HCT116 (cell line): ENCODE measurements around the gene TMEM81. TPM values are rescaled to one million over a fixed set of nuclear protein-coding genes. Genes with fewer than 3 reads are reported as not detected.

ENCODE experiments used
- ATAC-seq: fragments of 200-7000 bp; cut with Tn5 transposase; 2 replicates; pipeline ENCODE4 v1.9.1; 2020; ENCODE audit warnings: mild to moderate bottlenecking, moderate library complexity
- BruUV-seq: library from RNA; stranded (reverse); fragments of 400-500 nt; replicated peaks from 2 replicates; lab custom pipeline; 2021; lab: Mats Ljungman, UMichigan
- CTCF ChIA-PET: fragments of 300-600 bp; sonication (Branson Sonifier 250); formaldehyde crosslinking; loops from one replicate; lab custom pipeline; 2021; ENCODE audit warnings: antibody characterized with exemption; lab: Charles Lee
- POLR2A ChIA-PET: fragments of 300-600, 350-600 bp; sonication (Branson Sonifier 250); formaldehyde crosslinking; loops from one replicate; lab custom pipeline; 2021; ENCODE audit warnings: antibody characterized with exemption; lab: Charles Lee
- RAD21 ChIA-PET, 2 experiments: fragments of 300-600 bp; sonication (Branson Sonifier 250); formaldehyde crosslinking; loops; one replicate each; lab custom pipeline; 2023; ENCODE audit warnings: low total read pairs in 2 of 2; ENCODE audit not compliant: uncharacterized antibody in 2 of 2, unreplicated experiment in 2 of 2, low non-redundant PET in 1 of 2; lab: Charles Lee
- DNase-seq: peaks from one replicate; pipeline ENCODE4 v3.0.0-alpha.2; 2010; ENCODE audit warnings: low read depth, low spot score
- H2AFZ ChIP-seq: fragments of 200-600 bp; shearing (Covaris generic), sonication (generic); 2 replicates; pipeline ENCODE4 v1.6.1; 2017; ENCODE audit warnings: low read depth, mixed run types, mixed read lengths, antibody characterized with exemption, low read length; ENCODE audit not compliant: poor library complexity, severe bottlenecking
- H3K27ac ChIP-seq: 2 replicates; pipeline ENCODE4 v1.5.1; 2012; ENCODE audit warnings: low read depth, low read length
- H3K27me3 ChIP-seq: fragments of 200-600 bp; sonication (generic); 2 replicates; pipeline ENCODE4 v1.6.1; 2016; ENCODE audit warnings: mixed run types, low read length, mixed read lengths; ENCODE audit not compliant: insufficient read depth
- H3K36me3 ChIP-seq, 2 experiments: fragments of 200-500 bp in 1 of 2; fragments of 200-600 bp in 1 of 2; sonication (Bioruptor generic) in 1 of 2; sonication (generic) in 1 of 2; 2 replicates each; pipeline versions ENCODE4 v1.5.1 to v1.6.1; 2014 to 2016; ENCODE audit warnings: low read length in 2 of 2, inconsistent platforms in 1 of 2, mixed read lengths in 1 of 2, mixed run types in 1 of 2; ENCODE audit not compliant: insufficient read depth in 2 of 2, control insufficient read depth in 1 of 2
- H3K4me1 ChIP-seq, 2 experiments: fragments of 200-600 bp in 1 of 2; sonication (generic) in 1 of 2; 2 replicates each; pipeline versions ENCODE4 v1.5.1 to v1.6.1; 2012 to 2017; ENCODE audit warnings: low read length in 2 of 2, inconsistent platforms in 1 of 2, mild to moderate bottlenecking in 1 of 2, mixed read lengths in 1 of 2, mixed run types in 1 of 2, moderate library complexity in 1 of 2; ENCODE audit not compliant: insufficient read depth in 2 of 2, control insufficient read depth in 1 of 2
- H3K4me2 ChIP-seq: fragments of 200-600 bp; sonication (generic); 2 replicates; pipeline ENCODE4 v1.6.1; 2017; ENCODE audit warnings: mixed run types, low read length, mixed read lengths
- H3K4me3 ChIP-seq, 2 experiments: fragments of 200-600 bp in 1 of 2; sonication (generic) in 1 of 2; replicated peaks in 1 of 2; 2 replicates each; pipeline ENCODE4 v1.5.1; 2011 to 2016; ENCODE audit warnings: low read length in 2 of 2, control low read depth in 1 of 2, low read depth in 1 of 2, mild to moderate bottlenecking in 1 of 2, mixed read lengths in 1 of 2, mixed run types in 1 of 2
- H3K79me2 ChIP-seq: fragments of 200-600 bp; sonication (generic); 2 replicates; pipeline ENCODE4 v1.6.1; 2017; ENCODE audit warnings: mild to moderate bottlenecking, mixed run types, low read length, moderate library complexity, mixed read lengths; ENCODE audit not compliant: insufficient read depth
- H3K9ac ChIP-seq: fragments of 200-600 bp; sonication (generic); 2 replicates; pipeline ENCODE4 v1.6.1; 2016; ENCODE audit warnings: low read length, mixed read lengths
- H3K9me2 ChIP-seq: fragments of 200-600 bp; sonication (generic), shearing (Covaris generic); 2 replicates; pipeline ENCODE4 v1.6.1; 2017; ENCODE audit warnings: mixed run types, mild to moderate bottlenecking, moderate library complexity; ENCODE audit not compliant: insufficient read depth
- H3K9me3 ChIP-seq, 2 experiments: fragments of 200-500 bp in 1 of 2; fragments of 200-600 bp in 1 of 2; sonication (Bioruptor generic) in 1 of 2; sonication (generic) in 1 of 2; 2 replicates each; pipeline ENCODE4 v1.6.1; 2014 to 2017; ENCODE audit warnings: low read length in 2 of 2, mixed read lengths in 2 of 2, inconsistent platforms in 1 of 2, low read depth in 1 of 2, mild to moderate bottlenecking in 1 of 2, mixed run types in 1 of 2, moderate library complexity in 1 of 2; ENCODE audit not compliant: control insufficient read depth in 1 of 2, insufficient read depth in 1 of 2
- H4K20me1 ChIP-seq: fragments of 200-600 bp; sonication (generic), shearing (Covaris generic); 2 replicates; pipeline ENCODE4 v1.6.1; 2017; ENCODE audit warnings: mixed run types, mild to moderate bottlenecking, moderate library complexity; ENCODE audit not compliant: insufficient read depth
- ATF3 ChIP-seq: IDR thresholded peaks from 2 replicates; pipeline ENCODE4 v1.6.1; 2012
- CEBPB ChIP-seq: IDR thresholded peaks from 2 replicates; pipeline ENCODE4 v1.6.1; 2012; ENCODE audit warnings: low read depth
- EZH2phosphoT487 ChIP-seq: fragments of 200-600 bp; IDR thresholded peaks from 2 replicates; pipeline ENCODE4 v1.6.1; 2018; ENCODE audit warnings: antibody characterized with exemption, borderline replicate concordance
- JUND ChIP-seq: IDR thresholded peaks from 2 replicates; pipeline ENCODE4 v1.6.1; 2012
- POLR2A ChIP-seq: IDR thresholded peaks from 2 replicates; pipeline ENCODE4 v1.7.0; 2011; ENCODE audit warnings: borderline replicate concordance; ENCODE audit not compliant: insufficient read depth, insufficient read length; ENCODE audit errors: extremely low read depth
- RAD21 ChIP-seq: IDR thresholded peaks from 2 replicates; pipeline ENCODE4 v1.6.1; 2012; ENCODE audit warnings: low read depth, mild to moderate bottlenecking
- SP1 ChIP-seq: IDR thresholded peaks from 2 replicates; pipeline ENCODE4 v1.6.1; 2012; ENCODE audit warnings: low read depth
- ZFX ChIP-seq: fragments of 450-650 bp; IDR thresholded peaks from 2 replicates; pipeline ENCODE4 v1.6.1; 2017
- intact Hi-C: fragments of 100-400 bp; cut with micrococcal nuclease; formaldehyde crosslinking; loops from 2 replicates; pipeline ENCODE4 v1.10.0; 2022
- total RNA-seq: library from RNA; stranded (reverse); gene quantifications from one replicate; pipeline ENCODE4 v1.2.1, GENCODE V29; 2021; ENCODE audit not compliant: unreplicated experiment
- TF ChIP-seq, protein P1 (sequence below): IDR thresholded peaks from 2 replicates; pipeline ENCODE4 v1.6.1; 2011; ENCODE audit warnings: mild to moderate bottlenecking, low read length, moderate library complexity; ENCODE audit not compliant: insufficient replicate concordance; ENCODE audit errors: extremely low read depth
- TF ChIP-seq, protein P2 (sequence below): IDR thresholded peaks from 2 replicates; pipeline ENCODE4 v1.6.1; 2012
- TF ChIP-seq, protein P3 (sequence below), 3 experiments: fragments of 200-600 bp in 1 of 3; sonication (generic) in 1 of 3; IDR thresholded peaks in 2 of 3; conservative IDR thresholded peaks in 1 of 3; 2 replicates each; pipeline ENCODE4 v1.5.1; 2012 to 2017; ENCODE audit warnings: low read depth in 2 of 3, low read length in 2 of 3, antibody characterized with exemption in 1 of 3, borderline replicate concordance in 1 of 3, control low read depth in 1 of 3, mild to moderate bottlenecking in 1 of 3, mixed read lengths in 1 of 3, mixed run types in 1 of 3, moderate library complexity in 1 of 3; ENCODE audit not compliant: insufficient read depth in 1 of 3
- TF ChIP-seq, protein P4 (sequence below): IDR thresholded peaks from 2 replicates; pipeline ENCODE4 v1.6.1; 2012; ENCODE audit warnings: low read depth

Gene TMEM81
- total RNA-seq, 1 experiment from 2014 or later = 4.9 TPM

- no peak overlapping the region for H2AFZ ChIP-seq
- ChIA-PET POLR2A (no interaction called here), RAD21 (no interaction called here)
- H3K27me3 ChIP-seq = no peaks in the 10 kb centered on the region; the same call in 1 of the 2 replicates
- no peak overlapping the region for H3K4me2 ChIP-seq
- no TSS peak for BruUV-seq
- H3K36me3 ChIP-seq = no peaks in the 10 kb centered on the region
- H3K9me3 ChIP-seq = no peaks in the 10 kb centered on the region
- TF ChIP-seq, protein P1, sequence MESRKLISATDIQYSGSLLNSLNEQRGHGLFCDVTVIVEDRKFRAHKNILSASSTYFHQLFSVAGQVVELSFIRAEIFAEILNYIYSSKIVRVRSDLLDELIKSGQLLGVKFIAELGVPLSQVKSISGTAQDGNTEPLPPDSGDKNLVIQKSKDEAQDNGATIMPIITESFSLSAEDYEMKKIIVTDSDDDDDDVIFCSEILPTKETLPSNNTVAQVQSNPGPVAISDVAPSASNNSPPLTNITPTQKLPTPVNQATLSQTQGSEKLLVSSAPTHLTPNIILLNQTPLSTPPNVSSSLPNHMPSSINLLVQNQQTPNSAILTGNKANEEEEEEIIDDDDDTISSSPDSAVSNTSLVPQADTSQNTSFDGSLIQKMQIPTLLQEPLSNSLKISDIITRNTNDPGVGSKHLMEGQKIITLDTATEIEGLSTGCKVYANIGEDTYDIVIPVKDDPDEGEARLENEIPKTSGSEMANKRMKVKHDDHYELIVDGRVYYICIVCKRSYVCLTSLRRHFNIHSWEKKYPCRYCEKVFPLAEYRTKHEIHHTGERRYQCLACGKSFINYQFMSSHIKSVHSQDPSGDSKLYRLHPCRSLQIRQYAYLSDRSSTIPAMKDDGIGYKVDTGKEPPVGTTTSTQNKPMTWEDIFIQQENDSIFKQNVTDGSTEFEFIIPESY = no peak
- TF ChIP-seq POLR2A (no peak), ATF3 (no peak), JUND (no peak), EZH2phosphoT487 (no peak), RAD21 (no peak), CEBPB (no peak), SP1 (no peak), ZFX (no peak)
- TF ChIP-seq, protein P2, sequence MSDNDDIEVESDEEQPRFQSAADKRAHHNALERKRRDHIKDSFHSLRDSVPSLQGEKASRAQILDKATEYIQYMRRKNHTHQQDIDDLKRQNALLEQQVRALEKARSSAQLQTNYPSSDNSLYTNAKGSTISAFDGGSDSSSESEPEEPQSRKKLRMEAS = no peak
- TF ChIP-seq, protein P3, sequence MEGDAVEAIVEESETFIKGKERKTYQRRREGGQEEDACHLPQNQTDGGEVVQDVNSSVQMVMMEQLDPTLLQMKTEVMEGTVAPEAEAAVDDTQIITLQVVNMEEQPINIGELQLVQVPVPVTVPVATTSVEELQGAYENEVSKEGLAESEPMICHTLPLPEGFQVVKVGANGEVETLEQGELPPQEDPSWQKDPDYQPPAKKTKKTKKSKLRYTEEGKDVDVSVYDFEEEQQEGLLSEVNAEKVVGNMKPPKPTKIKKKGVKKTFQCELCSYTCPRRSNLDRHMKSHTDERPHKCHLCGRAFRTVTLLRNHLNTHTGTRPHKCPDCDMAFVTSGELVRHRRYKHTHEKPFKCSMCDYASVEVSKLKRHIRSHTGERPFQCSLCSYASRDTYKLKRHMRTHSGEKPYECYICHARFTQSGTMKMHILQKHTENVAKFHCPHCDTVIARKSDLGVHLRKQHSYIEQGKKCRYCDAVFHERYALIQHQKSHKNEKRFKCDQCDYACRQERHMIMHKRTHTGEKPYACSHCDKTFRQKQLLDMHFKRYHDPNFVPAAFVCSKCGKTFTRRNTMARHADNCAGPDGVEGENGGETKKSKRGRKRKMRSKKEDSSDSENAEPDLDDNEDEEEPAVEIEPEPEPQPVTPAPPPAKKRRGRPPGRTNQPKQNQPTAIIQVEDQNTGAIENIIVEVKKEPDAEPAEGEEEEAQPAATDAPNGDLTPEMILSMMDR (IDR thresholded peaks at IDR 0.05 in 2 of 3, conservative IDR thresholded peaks at IDR 0.05 in 1 of 3; ENCODE audit: borderline replicate concordance in 1 of 3, insufficient read depth in 1 of 3, low read depth in 2 of 3, low read length in 2 of 3) = no peak
- TF ChIP-seq, protein P4, sequence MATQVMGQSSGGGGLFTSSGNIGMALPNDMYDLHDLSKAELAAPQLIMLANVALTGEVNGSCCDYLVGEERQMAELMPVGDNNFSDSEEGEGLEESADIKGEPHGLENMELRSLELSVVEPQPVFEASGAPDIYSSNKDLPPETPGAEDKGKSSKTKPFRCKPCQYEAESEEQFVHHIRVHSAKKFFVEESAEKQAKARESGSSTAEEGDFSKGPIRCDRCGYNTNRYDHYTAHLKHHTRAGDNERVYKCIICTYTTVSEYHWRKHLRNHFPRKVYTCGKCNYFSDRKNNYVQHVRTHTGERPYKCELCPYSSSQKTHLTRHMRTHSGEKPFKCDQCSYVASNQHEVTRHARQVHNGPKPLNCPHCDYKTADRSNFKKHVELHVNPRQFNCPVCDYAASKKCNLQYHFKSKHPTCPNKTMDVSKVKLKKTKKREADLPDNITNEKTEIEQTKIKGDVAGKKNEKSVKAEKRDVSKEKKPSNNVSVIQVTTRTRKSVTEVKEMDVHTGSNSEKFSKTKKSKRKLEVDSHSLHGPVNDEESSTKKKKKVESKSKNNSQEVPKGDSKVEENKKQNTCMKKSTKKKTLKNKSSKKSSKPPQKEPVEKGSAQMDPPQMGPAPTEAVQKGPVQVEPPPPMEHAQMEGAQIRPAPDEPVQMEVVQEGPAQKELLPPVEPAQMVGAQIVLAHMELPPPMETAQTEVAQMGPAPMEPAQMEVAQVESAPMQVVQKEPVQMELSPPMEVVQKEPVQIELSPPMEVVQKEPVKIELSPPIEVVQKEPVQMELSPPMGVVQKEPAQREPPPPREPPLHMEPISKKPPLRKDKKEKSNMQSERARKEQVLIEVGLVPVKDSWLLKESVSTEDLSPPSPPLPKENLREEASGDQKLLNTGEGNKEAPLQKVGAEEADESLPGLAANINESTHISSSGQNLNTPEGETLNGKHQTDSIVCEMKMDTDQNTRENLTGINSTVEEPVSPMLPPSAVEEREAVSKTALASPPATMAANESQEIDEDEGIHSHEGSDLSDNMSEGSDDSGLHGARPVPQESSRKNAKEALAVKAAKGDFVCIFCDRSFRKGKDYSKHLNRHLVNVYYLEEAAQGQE = no peak
- TF ChIP-seq, all 23 proteins: peak for 0
- H3K9me2 ChIP-seq = no peaks in the 10 kb centered on the region
- H3K9ac ChIP-seq = no peak overlapping the region
- DNase-seq (no peak), ATAC-seq (no peak)
- H3K27ac ChIP-seq = no peak overlapping the region
- CTCF ChIA-PET = no interaction called here
- no peaks in the 10 kb centered on the region for H3K4me1 ChIP-seq
- no peak overlapping the region for H3K4me3 ChIP-seq
- no peaks in the 10 kb centered on the region for H4K20me1 ChIP-seq
- intact Hi-C loops = no loop called here
- no peaks in the 10 kb centered on the region for H3K79me2 ChIP-seq
These were observed 46.7 kb downstream of the TMEM81 start for GRCh38 chr1:205037539-205037938.
